WERI-Rb-1 (cell line): ENCODE results near the gene ARHGAP22.

Experiments used
- DNase-seq: peaks from one replicate; pipeline ENCODE4 v3.0.0-alpha.2; 2020
- H3K27ac ChIP-seq: fragments of 250-450 bp; sonication (Bioruptor Pico); 2 replicates; pipeline ENCODE4 v1.5.1; 2020; ENCODE audit warnings: mild to moderate bottlenecking, moderate library complexity
- H3K27me3 ChIP-seq: fragments of 250-450 bp; sonication (Bioruptor Pico); 2 replicates; pipeline ENCODE4 v1.5.1; 2021; ENCODE audit warnings: mild to moderate bottlenecking, low read depth, moderate library complexity; ENCODE audit not compliant: insufficient read depth, severe bottlenecking
- H3K36me3 ChIP-seq: fragments of 250-450 bp; sonication (Bioruptor Pico); 2 replicates; pipeline ENCODE4 v1.5.1; 2020; ENCODE audit warnings: mild to moderate bottlenecking, moderate library complexity
- H3K4me3 ChIP-seq: 2 replicates; pipeline ENCODE4 v1.5.1; 2011; ENCODE audit warnings: low read depth, mild to moderate bottlenecking, control low read depth, low read length
- H3K9me3 ChIP-seq: fragments of 250-450 bp; sonication (Bioruptor Pico); 2 replicates; pipeline ENCODE4 v1.5.1; 2021; ENCODE audit warnings: mild to moderate bottlenecking, moderate library complexity; ENCODE audit not compliant: severe bottlenecking
- CTCF ChIP-seq: IDR thresholded peaks from 2 replicates; pipeline ENCODE4 v1.5.1; 2011; ENCODE audit warnings: low read depth, mild to moderate bottlenecking, control low read depth, inconsistent platforms, low read length

The ARHGAP22 gene

GRCh38 chr10:48580236-48580635 is 24.6 kb downstream of the ARHGAP22 start:
- no peak for TF ChIP-seq CTCF
- no peaks in the 10 kb centered on the region for H3K27me3 ChIP-seq
- H3K9me3 ChIP-seq, result peaks cover 1% of the 10 kb centered on the region
- H3K27ac ChIP-seq, result no peak overlapping the region
- H3K36me3 ChIP-seq, result no peaks in the 10 kb centered on the region
- no peak overlapping the region for H3K4me3 ChIP-seq
- no peak for DNase-seq

GRCh38 chr10:48579251-48579960 is 25.5 kb downstream of the ARHGAP22 start:
- H3K9me3 ChIP-seq, result no peaks in the 10 kb centered on the region
- TF ChIP-seq CTCF, result no peak
- no peak overlapping the region for H3K4me3 ChIP-seq
- no peak overlapping the region for H3K27ac ChIP-seq
- no peaks in the 10 kb centered on the region for H3K27me3 ChIP-seq
- DNase-seq, result no peak
- no peaks in the 10 kb centered on the region for H3K36me3 ChIP-seq

- Histone ChIP-seq H3K27me3 (no peaks in the 10 kb centered on the region), H3K4me3 (no peak overlapping the region), H3K36me3 (no peaks in the 10 kb centered on the region), H3K27ac (no peak overlapping the region), H3K9me3 (no peaks in the 10 kb centered on the region)
- no peak for TF ChIP-seq CTCF
- DNase-seq, result no peak
Measured at GRCh38 chr10:48577158-48577557, 27.7 kb downstream of the ARHGAP22 start.

- Histone ChIP-seq H3K27me3 (no peaks in the 10 kb centered on the region), H3K27ac (no peak overlapping the region), H3K9me3 (no peaks in the 10 kb centered on the region), H3K4me3 (no peak overlapping the region), H3K36me3 (no peaks in the 10 kb centered on the region)
- DNase-seq, result no peak
- no peak for TF ChIP-seq CTCF
Measured at GRCh38 chr10:48576501-48576900, 28.4 kb downstream of the ARHGAP22 start.

GRCh38 chr10:48575901-48576300 is 29.0 kb downstream of the ARHGAP22 start:
- no peaks in the 10 kb centered on the region for H3K27me3 ChIP-seq
- no peak overlapping the region for H3K4me3 ChIP-seq
- no peaks in the 10 kb centered on the region for H3K9me3 ChIP-seq
- no peak for DNase-seq
- TF ChIP-seq CTCF, result no peak
- no peaks in the 10 kb centered on the region for H3K36me3 ChIP-seq
- no peak overlapping the region for H3K27ac ChIP-seq

GRCh38 chr10:48574817-48575380 is 30.0 kb downstream of the ARHGAP22 start:
- no peaks in the 10 kb centered on the region for H3K27me3 ChIP-seq
- H3K36me3 ChIP-seq, result no peaks in the 10 kb centered on the region
- no peak overlapping the region for H3K27ac ChIP-seq
- DNase-seq, result no peak
- H3K9me3 ChIP-seq, result no peaks in the 10 kb centered on the region
- no peak for TF ChIP-seq CTCF
- H3K4me3 ChIP-seq, result no peak overlapping the region
